HCT116 (cell line): ENCODE results near the gene GAS2L2. TPM values are rescaled to one million over a fixed set of nuclear protein-coding genes. Genes with fewer than 3 reads are reported as not detected.

Experiments used
- ATAC-seq: fragments of 200-7000 bp; cut with Tn5 transposase; 2 replicates; pipeline ENCODE4 v1.9.1; 2020; ENCODE audit warnings: mild to moderate bottlenecking, moderate library complexity
- BruUV-seq: library from RNA; stranded (reverse); fragments of 400-500 nt; replicated peaks from 2 replicates; lab custom pipeline; 2021; lab: Mats Ljungman, UMichigan
- CTCF ChIA-PET: fragments of 300-600 bp; sonication (Branson Sonifier 250); formaldehyde crosslinking; loops from one replicate; lab custom pipeline; 2021; ENCODE audit warnings: antibody characterized with exemption; lab: Charles Lee
- POLR2A ChIA-PET: fragments of 300-600, 350-600 bp; sonication (Branson Sonifier 250); formaldehyde crosslinking; loops from one replicate; lab custom pipeline; 2021; ENCODE audit warnings: antibody characterized with exemption; lab: Charles Lee
- RAD21 ChIA-PET, 2 experiments: fragments of 300-600 bp; sonication (Branson Sonifier 250); formaldehyde crosslinking; loops; one replicate each; lab custom pipeline; 2023; ENCODE audit warnings: low total read pairs in 2 of 2; ENCODE audit not compliant: uncharacterized antibody in 2 of 2, unreplicated experiment in 2 of 2, low non-redundant PET in 1 of 2; lab: Charles Lee
- DNase-seq: peaks from one replicate; pipeline ENCODE4 v3.0.0-alpha.2; 2010; ENCODE audit warnings: low read depth, low spot score
- H2AFZ ChIP-seq: fragments of 200-600 bp; shearing (Covaris generic), sonication (generic); 2 replicates; pipeline ENCODE4 v1.6.1; 2017; ENCODE audit warnings: low read depth, mixed run types, mixed read lengths, antibody characterized with exemption, low read length; ENCODE audit not compliant: poor library complexity, severe bottlenecking
- H3K27ac ChIP-seq: 2 replicates; pipeline ENCODE4 v1.5.1; 2012; ENCODE audit warnings: low read depth, low read length
- H3K27me3 ChIP-seq: fragments of 200-600 bp; sonication (generic); 2 replicates; pipeline ENCODE4 v1.6.1; 2016; ENCODE audit warnings: mixed run types, low read length, mixed read lengths; ENCODE audit not compliant: insufficient read depth
- H3K36me3 ChIP-seq, 2 experiments: fragments of 200-500 bp in 1 of 2; fragments of 200-600 bp in 1 of 2; sonication (Bioruptor generic) in 1 of 2; sonication (generic) in 1 of 2; 2 replicates each; pipeline versions ENCODE4 v1.5.1 to v1.6.1; 2014 to 2016; ENCODE audit warnings: low read length in 2 of 2, inconsistent platforms in 1 of 2, mixed read lengths in 1 of 2, mixed run types in 1 of 2; ENCODE audit not compliant: insufficient read depth in 2 of 2, control insufficient read depth in 1 of 2
- H3K4me1 ChIP-seq, 2 experiments: fragments of 200-600 bp in 1 of 2; sonication (generic) in 1 of 2; 2 replicates each; pipeline versions ENCODE4 v1.5.1 to v1.6.1; 2012 to 2017; ENCODE audit warnings: low read length in 2 of 2, inconsistent platforms in 1 of 2, mild to moderate bottlenecking in 1 of 2, mixed read lengths in 1 of 2, mixed run types in 1 of 2, moderate library complexity in 1 of 2; ENCODE audit not compliant: insufficient read depth in 2 of 2, control insufficient read depth in 1 of 2
- H3K4me2 ChIP-seq: fragments of 200-600 bp; sonication (generic); 2 replicates; pipeline ENCODE4 v1.6.1; 2017; ENCODE audit warnings: mixed run types, low read length, mixed read lengths
- H3K4me3 ChIP-seq, 2 experiments: fragments of 200-600 bp in 1 of 2; sonication (generic) in 1 of 2; replicated peaks in 1 of 2; 2 replicates each; pipeline ENCODE4 v1.5.1; 2011 to 2016; ENCODE audit warnings: low read length in 2 of 2, control low read depth in 1 of 2, low read depth in 1 of 2, mild to moderate bottlenecking in 1 of 2, mixed read lengths in 1 of 2, mixed run types in 1 of 2
- H3K79me2 ChIP-seq: fragments of 200-600 bp; sonication (generic); 2 replicates; pipeline ENCODE4 v1.6.1; 2017; ENCODE audit warnings: mild to moderate bottlenecking, mixed run types, low read length, moderate library complexity, mixed read lengths; ENCODE audit not compliant: insufficient read depth
- H3K9ac ChIP-seq: fragments of 200-600 bp; sonication (generic); 2 replicates; pipeline ENCODE4 v1.6.1; 2016; ENCODE audit warnings: low read length, mixed read lengths
- H3K9me2 ChIP-seq: fragments of 200-600 bp; sonication (generic), shearing (Covaris generic); 2 replicates; pipeline ENCODE4 v1.6.1; 2017; ENCODE audit warnings: mixed run types, mild to moderate bottlenecking, moderate library complexity; ENCODE audit not compliant: insufficient read depth
- H3K9me3 ChIP-seq, 2 experiments: fragments of 200-500 bp in 1 of 2; fragments of 200-600 bp in 1 of 2; sonication (Bioruptor generic) in 1 of 2; sonication (generic) in 1 of 2; 2 replicates each; pipeline ENCODE4 v1.6.1; 2014 to 2017; ENCODE audit warnings: low read length in 2 of 2, mixed read lengths in 2 of 2, inconsistent platforms in 1 of 2, low read depth in 1 of 2, mild to moderate bottlenecking in 1 of 2, mixed run types in 1 of 2, moderate library complexity in 1 of 2; ENCODE audit not compliant: control insufficient read depth in 1 of 2, insufficient read depth in 1 of 2
- H4K20me1 ChIP-seq: fragments of 200-600 bp; sonication (generic), shearing (Covaris generic); 2 replicates; pipeline ENCODE4 v1.6.1; 2017; ENCODE audit warnings: mixed run types, mild to moderate bottlenecking, moderate library complexity; ENCODE audit not compliant: insufficient read depth
- CBX3 ChIP-seq: IDR thresholded peaks from 2 replicates; pipeline ENCODE4 v1.6.1; 2012; ENCODE audit warnings: low read depth
- EGR1 ChIP-seq: IDR thresholded peaks from 2 replicates; pipeline ENCODE4 v1.6.1; 2012; ENCODE audit warnings: low read depth
- ELF1 ChIP-seq: IDR thresholded peaks from 2 replicates; pipeline ENCODE4 v1.6.1; 2012; ENCODE audit warnings: low read depth, borderline replicate concordance
- EZH2 ChIP-seq: fragments of 200-600 bp; sonication (generic); IDR thresholded peaks from 2 replicates; pipeline ENCODE4 v1.6.1; 2017; ENCODE audit warnings: antibody characterized with exemption, mixed run types
- EZH2phosphoT487 ChIP-seq: fragments of 200-600 bp; IDR thresholded peaks from 2 replicates; pipeline ENCODE4 v1.6.1; 2018; ENCODE audit warnings: antibody characterized with exemption, borderline replicate concordance
- FOSL1 ChIP-seq: IDR thresholded peaks from 2 replicates; pipeline ENCODE4 v1.6.1; 2012; ENCODE audit warnings: low read depth
- POLR2A ChIP-seq: IDR thresholded peaks from 2 replicates; pipeline ENCODE4 v1.7.0; 2011; ENCODE audit warnings: borderline replicate concordance; ENCODE audit not compliant: insufficient read depth, insufficient read length; ENCODE audit errors: extremely low read depth
- POLR2AphosphoS5 ChIP-seq: IDR thresholded peaks from 2 replicates; pipeline ENCODE4 v1.6.1; 2011; ENCODE audit warnings: mild to moderate bottlenecking, low read depth, low read length, moderate library complexity
- SP1 ChIP-seq: IDR thresholded peaks from 2 replicates; pipeline ENCODE4 v1.6.1; 2012; ENCODE audit warnings: low read depth
- TCF7L2 ChIP-seq: IDR thresholded peaks from 2 replicates; pipeline ENCODE4 v1.7.0; 2011; ENCODE audit warnings: borderline replicate concordance, inconsistent platforms; ENCODE audit not compliant: insufficient read depth, insufficient read length; ENCODE audit errors: extremely low read depth
- YY1 ChIP-seq: IDR thresholded peaks from 2 replicates; pipeline ENCODE4 v1.6.1; 2011; ENCODE audit warnings: low read length, low read depth, moderate library complexity, mild to moderate bottlenecking; ENCODE audit not compliant: insufficient replicate concordance; ENCODE audit errors: extremely low read depth
- intact Hi-C: fragments of 100-400 bp; cut with micrococcal nuclease; formaldehyde crosslinking; loops from 2 replicates; pipeline ENCODE4 v1.10.0; 2022
- total RNA-seq: library from RNA; stranded (reverse); gene quantifications from one replicate; pipeline ENCODE4 v1.2.1, GENCODE V29; 2021; ENCODE audit not compliant: unreplicated experiment
- TF ChIP-seq, protein P1 (sequence below): IDR thresholded peaks from 2 replicates; pipeline ENCODE4 v1.6.1; 2012; ENCODE audit warnings: low read depth
- TF ChIP-seq, protein P2 (sequence below): IDR thresholded peaks from 2 replicates; pipeline ENCODE4 v1.6.1; 2011; ENCODE audit warnings: mild to moderate bottlenecking, low read length, moderate library complexity; ENCODE audit not compliant: insufficient replicate concordance; ENCODE audit errors: extremely low read depth
- TF ChIP-seq, protein P3 (sequence below): IDR thresholded peaks from 2 replicates; pipeline ENCODE4 v1.6.1; 2012

The GAS2L2 gene
- total RNA-seq, 1 experiment from 2014 or later = not detected

DNA sequence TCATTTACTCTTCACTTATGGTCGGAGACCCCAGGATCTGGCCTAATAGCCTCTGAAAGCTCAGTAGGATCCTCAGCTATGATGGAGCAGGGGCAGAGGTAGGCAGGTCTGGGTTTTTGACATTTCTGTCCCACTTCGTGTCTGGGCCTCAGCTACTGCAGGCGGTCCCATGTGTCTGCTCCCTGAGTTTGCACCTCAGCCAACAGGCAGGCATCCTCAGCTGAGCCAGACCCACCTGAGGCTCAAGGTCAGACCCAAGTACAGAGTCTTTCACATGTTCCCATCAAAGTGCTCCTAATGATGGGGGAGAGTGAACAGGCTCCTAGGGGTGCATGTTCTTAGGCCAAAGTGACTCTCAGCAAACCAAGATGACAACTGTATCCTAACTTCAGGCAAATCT, 24.5 kb downstream of the GAS2L2 start:
- no peaks in the 10 kb centered on the region for H4K20me1 ChIP-seq
- ChIA-PET POLR2A (no interaction called here), CTCF (no interaction called here), RAD21 (no interaction called here)
- no peak for DNase-seq
- no peak for TF ChIP-seq EGR1
- no peak for TF ChIP-seq FOSL1
- no peak for TF ChIP-seq EZH2
- TF ChIP-seq, protein P1, sequence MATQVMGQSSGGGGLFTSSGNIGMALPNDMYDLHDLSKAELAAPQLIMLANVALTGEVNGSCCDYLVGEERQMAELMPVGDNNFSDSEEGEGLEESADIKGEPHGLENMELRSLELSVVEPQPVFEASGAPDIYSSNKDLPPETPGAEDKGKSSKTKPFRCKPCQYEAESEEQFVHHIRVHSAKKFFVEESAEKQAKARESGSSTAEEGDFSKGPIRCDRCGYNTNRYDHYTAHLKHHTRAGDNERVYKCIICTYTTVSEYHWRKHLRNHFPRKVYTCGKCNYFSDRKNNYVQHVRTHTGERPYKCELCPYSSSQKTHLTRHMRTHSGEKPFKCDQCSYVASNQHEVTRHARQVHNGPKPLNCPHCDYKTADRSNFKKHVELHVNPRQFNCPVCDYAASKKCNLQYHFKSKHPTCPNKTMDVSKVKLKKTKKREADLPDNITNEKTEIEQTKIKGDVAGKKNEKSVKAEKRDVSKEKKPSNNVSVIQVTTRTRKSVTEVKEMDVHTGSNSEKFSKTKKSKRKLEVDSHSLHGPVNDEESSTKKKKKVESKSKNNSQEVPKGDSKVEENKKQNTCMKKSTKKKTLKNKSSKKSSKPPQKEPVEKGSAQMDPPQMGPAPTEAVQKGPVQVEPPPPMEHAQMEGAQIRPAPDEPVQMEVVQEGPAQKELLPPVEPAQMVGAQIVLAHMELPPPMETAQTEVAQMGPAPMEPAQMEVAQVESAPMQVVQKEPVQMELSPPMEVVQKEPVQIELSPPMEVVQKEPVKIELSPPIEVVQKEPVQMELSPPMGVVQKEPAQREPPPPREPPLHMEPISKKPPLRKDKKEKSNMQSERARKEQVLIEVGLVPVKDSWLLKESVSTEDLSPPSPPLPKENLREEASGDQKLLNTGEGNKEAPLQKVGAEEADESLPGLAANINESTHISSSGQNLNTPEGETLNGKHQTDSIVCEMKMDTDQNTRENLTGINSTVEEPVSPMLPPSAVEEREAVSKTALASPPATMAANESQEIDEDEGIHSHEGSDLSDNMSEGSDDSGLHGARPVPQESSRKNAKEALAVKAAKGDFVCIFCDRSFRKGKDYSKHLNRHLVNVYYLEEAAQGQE = no peak
- TF ChIP-seq TCF7L2 = no peak
- no peak for TF ChIP-seq POLR2A
- TF ChIP-seq YY1 = no peak
- no peak for TF ChIP-seq ELF1
- no peak for TF ChIP-seq POLR2AphosphoS5
- TF ChIP-seq, protein P2, sequence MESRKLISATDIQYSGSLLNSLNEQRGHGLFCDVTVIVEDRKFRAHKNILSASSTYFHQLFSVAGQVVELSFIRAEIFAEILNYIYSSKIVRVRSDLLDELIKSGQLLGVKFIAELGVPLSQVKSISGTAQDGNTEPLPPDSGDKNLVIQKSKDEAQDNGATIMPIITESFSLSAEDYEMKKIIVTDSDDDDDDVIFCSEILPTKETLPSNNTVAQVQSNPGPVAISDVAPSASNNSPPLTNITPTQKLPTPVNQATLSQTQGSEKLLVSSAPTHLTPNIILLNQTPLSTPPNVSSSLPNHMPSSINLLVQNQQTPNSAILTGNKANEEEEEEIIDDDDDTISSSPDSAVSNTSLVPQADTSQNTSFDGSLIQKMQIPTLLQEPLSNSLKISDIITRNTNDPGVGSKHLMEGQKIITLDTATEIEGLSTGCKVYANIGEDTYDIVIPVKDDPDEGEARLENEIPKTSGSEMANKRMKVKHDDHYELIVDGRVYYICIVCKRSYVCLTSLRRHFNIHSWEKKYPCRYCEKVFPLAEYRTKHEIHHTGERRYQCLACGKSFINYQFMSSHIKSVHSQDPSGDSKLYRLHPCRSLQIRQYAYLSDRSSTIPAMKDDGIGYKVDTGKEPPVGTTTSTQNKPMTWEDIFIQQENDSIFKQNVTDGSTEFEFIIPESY = no peak
- TF ChIP-seq EZH2phosphoT487 = no peak
- TF ChIP-seq SP1 = no peak
- no peak for TF ChIP-seq CBX3
- TF ChIP-seq, protein P3, sequence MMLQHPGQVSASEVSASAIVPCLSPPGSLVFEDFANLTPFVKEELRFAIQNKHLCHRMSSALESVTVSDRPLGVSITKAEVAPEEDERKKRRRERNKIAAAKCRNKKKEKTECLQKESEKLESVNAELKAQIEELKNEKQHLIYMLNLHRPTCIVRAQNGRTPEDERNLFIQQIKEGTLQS = no peak
- no peaks in the 10 kb centered on the region for H3K9me2 ChIP-seq
- H3K4me2 ChIP-seq = no peak overlapping the region
- BruUV-seq = no TSS peak
- H3K27ac ChIP-seq = no peak overlapping the region
- H3K4me3 ChIP-seq = no peak overlapping the region
- H3K9ac ChIP-seq = no peak overlapping the region
- H3K27me3 ChIP-seq = no peaks in the 10 kb centered on the region
- ATAC-seq = no peak
- H2AFZ ChIP-seq = no peak overlapping the region
- H3K4me1 ChIP-seq = peaks cover 0 to 3% of the 10 kb centered on the region in 2 experiments; a peak in 1 of 4 replicates
- peaks cover 11 to 12% of the 10 kb centered on the region in 2 experiments; a peak in 3 of 4 replicates for H3K36me3 ChIP-seq
- no peaks in the 10 kb centered on the region for H3K79me2 ChIP-seq
- intact Hi-C loops = no loop called here
- no peaks in the 10 kb centered on the region for H3K9me3 ChIP-seq
